ENCODE results near the gene STOML1. TPM values are rescaled to one million over a fixed set of nuclear protein-coding genes. Genes with fewer than 3 reads are reported as not detected.

STOML1 gene
- total and polyA plus RNA-seq, 2 experiments from 2014 or later: 2.3 to 2.4 TPM

DNA sequence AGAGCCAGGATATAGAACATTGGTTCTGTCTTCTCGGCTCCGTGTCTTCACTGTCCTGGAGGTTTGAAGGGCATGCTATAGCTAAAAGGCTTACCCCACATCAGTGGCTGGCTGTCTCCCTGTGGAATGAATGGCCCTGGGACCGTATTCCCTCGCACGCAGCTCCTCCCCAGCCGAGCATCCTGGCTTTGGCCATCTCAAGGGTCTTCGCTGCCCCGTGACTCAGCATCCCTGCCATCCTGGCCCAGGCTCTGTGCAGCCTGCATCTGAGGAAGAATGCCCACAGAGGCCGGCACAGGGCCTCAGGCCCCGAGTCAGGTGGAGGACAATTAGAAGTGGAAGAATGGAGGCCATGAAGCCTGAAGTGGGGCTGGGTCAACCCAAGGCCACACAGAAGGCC is 54.8 kb downstream of the STOML1 start:
- no peak for DNase-seq (ENCODE audit: low spot score)
- no peaks in the 10 kb centered on the region for H3K36me3 Mint-ChIP-seq (ENCODE audit: low read depth)
- H3F3A ChIP-seq (replicated peaks; ENCODE audit: low read depth): no peaks in the 10 kb centered on the region
- H3K27me3 Mint-ChIP-seq (ENCODE audit: insufficient read depth, low read depth, poor library complexity): peaks cover 8% of the 10 kb centered on the region
- H3K9me2 ChIP-seq (ENCODE audit: insufficient read depth): no peaks in the 10 kb centered on the region
- H3K4me2 ChIP-seq: no peak overlapping the region
- no peak for ATAC-seq
- no peaks in the 10 kb centered on the region for H3K79me2 ChIP-seq (replicated peaks; ENCODE audit: insufficient read depth)
- H3K4me3 Mint-ChIP-seq: no peak overlapping the region
- no peaks in the 10 kb centered on the region; the same call in 1 of the 2 replicates for H3K4me1 ChIP-seq (ENCODE audit: insufficient read depth)
- no peaks in the 10 kb centered on the region for H3K27me3 ChIP-seq (ENCODE audit: insufficient read depth)
- H3K9me3 Mint-ChIP-seq: no peaks in the 10 kb centered on the region
- H3K27ac Mint-ChIP-seq: no peak overlapping the region
- H4K20me1 ChIP-seq (replicated peaks; ENCODE audit: insufficient read depth): no peaks in the 10 kb centered on the region
- TF ChIP-seq ZNF331 (CRISPR knock-in tag; IDR thresholded peaks at IDR 0.05; ENCODE audit: low read depth) (no peak), CREB1 (CRISPR knock-in tag; IDR thresholded peaks at IDR 0.05; ENCODE audit: low read depth) (no peak), JUNB (IDR thresholded peaks at IDR 0.05; ENCODE audit: unreplicated experiment) (no peak), ZNF114 (CRISPR knock-in tag; IDR thresholded peaks at IDR 0.05) (no peak), POLR2AphosphoS5 (IDR thresholded peaks at IDR 0.05; ENCODE audit: low read depth) (no peak), EZH2 (IDR thresholded peaks at IDR 0.05; ENCODE audit: low read depth, unreplicated experiment) (no peak), EZH2phosphoT487 (IDR thresholded peaks at IDR 0.05; ENCODE audit: unreplicated experiment) (no peak), STAT1 (IDR thresholded peaks at IDR 0.05; ENCODE audit: unreplicated experiment) (no peak)
- TF ChIP-seq, protein P1, sequence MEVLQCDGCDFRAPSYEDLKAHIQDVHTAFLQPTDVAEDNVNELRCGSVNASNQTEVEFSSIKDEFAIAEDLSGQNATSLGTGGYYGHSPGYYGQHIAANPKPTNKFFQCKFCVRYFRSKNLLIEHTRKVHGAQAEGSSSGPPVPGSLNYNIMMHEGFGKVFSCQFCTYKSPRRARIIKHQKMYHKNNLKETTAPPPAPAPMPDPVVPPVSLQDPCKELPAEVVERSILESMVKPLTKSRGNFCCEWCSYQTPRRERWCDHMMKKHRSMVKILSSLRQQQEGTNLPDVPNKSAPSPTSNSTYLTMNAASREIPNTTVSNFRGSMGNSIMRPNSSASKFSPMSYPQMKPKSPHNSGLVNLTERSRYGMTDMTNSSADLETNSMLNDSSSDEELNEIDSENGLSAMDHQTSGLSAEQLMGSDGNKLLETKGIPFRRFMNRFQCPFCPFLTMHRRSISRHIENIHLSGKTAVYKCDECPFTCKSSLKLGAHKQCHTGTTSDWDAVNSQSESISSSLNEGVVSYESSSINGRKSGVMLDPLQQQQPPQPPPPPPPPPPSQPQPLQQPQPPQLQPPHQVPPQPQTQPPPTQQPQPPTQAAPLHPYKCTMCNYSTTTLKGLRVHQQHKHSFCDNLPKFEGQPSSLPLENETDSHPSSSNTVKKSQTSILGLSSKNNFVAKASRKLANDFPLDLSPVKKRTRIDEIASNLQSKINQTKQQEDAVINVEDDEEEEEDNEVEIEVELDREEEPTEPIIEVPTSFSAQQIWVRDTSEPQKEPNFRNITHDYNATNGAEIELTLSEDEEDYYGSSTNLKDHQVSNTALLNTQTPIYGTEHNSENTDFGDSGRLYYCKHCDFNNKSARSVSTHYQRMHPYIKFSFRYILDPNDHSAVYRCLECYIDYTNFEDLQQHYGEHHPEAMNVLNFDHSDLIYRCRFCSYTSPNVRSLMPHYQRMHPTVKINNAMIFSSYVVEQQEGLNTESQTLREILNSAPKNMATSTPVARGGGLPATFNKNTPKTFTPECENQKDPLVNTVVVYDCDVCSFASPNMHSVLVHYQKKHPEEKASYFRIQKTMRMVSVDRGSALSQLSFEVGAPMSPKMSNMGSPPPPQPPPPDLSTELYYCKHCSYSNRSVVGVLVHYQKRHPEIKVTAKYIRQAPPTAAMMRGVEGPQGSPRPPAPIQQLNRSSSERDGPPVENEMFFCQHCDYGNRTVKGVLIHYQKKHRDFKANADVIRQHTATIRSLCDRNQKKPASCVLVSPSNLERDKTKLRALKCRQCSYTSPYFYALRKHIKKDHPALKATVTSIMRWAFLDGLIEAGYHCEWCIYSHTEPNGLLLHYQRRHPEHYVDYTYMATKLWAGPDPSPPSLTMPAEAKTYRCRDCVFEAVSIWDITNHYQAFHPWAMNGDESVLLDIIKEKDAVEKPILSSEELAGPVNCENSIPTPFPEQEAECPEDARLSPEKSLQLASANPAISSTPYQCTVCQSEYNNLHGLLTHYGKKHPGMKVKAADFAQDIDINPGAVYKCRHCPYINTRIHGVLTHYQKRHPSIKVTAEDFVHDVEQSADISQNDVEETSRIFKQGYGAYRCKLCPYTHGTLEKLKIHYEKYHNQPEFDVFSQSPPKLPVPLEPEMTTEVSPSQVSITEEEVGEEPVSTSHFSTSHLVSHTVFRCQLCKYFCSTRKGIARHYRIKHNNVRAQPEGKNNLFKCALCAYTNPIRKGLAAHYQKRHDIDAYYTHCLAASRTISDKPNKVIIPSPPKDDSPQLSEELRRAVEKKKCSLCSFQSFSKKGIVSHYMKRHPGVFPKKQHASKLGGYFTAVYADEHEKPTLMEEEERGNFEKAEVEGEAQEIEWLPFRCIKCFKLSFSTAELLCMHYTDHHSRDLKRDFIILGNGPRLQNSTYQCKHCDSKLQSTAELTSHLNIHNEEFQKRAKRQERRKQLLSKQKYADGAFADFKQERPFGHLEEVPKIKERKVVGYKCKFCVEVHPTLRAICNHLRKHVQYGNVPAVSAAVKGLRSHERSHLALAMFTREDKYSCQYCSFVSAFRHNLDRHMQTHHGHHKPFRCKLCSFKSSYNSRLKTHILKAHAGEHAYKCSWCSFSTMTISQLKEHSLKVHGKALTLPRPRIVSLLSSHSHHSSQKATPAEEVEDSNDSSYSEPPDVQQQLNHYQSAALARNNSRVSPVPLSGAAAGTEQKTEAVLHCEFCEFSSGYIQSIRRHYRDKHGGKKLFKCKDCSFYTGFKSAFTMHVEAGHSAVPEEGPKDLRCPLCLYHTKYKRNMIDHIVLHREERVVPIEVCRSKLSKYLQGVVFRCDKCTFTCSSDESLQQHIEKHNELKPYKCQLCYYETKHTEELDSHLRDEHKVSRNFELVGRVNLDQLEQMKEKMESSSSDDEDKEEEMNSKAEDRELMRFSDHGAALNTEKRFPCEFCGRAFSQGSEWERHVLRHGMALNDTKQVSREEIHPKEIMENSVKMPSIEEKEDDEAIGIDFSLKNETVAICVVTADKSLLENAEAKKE (CRISPR knock-in tag; IDR thresholded peaks at IDR 0.05): no peak
- TF ChIP-seq, protein P2, sequence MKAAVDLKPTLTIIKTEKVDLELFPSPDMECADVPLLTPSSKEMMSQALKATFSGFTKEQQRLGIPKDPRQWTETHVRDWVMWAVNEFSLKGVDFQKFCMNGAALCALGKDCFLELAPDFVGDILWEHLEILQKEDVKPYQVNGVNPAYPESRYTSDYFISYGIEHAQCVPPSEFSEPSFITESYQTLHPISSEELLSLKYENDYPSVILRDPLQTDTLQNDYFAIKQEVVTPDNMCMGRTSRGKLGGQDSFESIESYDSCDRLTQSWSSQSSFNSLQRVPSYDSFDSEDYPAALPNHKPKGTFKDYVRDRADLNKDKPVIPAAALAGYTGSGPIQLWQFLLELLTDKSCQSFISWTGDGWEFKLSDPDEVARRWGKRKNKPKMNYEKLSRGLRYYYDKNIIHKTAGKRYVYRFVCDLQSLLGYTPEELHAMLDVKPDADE (IDR thresholded peaks at IDR 0.05): no peak
- no peak overlapping the region for H2AFZ ChIP-seq
- no peak overlapping the region for H3K27ac ChIP-seq (ENCODE audit: low read depth)
- no peaks in the 10 kb centered on the region for H3K36me3 ChIP-seq (ENCODE audit: insufficient read depth)
- H3K4me3 ChIP-seq: no peak overlapping the region
- peaks cover 27% of the 10 kb centered on the region for H3K4me1 Mint-ChIP-seq
